Measurements from ENCODE around the gene C1GALT1C1. TPM values are rescaled to one million over a fixed set of nuclear protein-coding genes. Genes with fewer than 3 reads are reported as not detected.

The C1GALT1C1 gene
- total RNA-seq, 1 donor from 2014 or later, result 32.1 TPM

DNA sequence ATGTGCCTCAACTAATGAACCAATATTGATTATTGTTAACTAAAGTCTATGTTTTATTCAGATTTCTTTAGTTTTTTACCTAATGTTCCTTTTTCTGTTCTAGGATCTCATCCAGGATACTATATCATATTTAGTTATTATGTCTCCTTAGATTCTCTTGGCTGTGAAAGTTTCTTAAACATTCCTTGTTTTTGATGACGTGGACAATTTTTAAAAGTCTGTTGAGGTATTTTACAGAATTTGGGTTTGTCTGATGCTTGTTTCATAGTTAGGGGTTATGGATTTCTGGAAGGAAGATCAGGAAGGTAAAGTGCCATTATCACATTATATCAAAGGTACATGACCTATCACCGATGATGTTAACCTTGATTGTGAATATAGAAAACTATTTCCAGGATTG is 44.2 kb downstream of the C1GALT1C1 start:
- DNase-seq (ENCODE audit: low read depth), result no peak
- H3K4me3 ChIP-seq (ENCODE audit: low read depth, low read length), result no peak overlapping the region
- TF ChIP-seq, protein P1, sequence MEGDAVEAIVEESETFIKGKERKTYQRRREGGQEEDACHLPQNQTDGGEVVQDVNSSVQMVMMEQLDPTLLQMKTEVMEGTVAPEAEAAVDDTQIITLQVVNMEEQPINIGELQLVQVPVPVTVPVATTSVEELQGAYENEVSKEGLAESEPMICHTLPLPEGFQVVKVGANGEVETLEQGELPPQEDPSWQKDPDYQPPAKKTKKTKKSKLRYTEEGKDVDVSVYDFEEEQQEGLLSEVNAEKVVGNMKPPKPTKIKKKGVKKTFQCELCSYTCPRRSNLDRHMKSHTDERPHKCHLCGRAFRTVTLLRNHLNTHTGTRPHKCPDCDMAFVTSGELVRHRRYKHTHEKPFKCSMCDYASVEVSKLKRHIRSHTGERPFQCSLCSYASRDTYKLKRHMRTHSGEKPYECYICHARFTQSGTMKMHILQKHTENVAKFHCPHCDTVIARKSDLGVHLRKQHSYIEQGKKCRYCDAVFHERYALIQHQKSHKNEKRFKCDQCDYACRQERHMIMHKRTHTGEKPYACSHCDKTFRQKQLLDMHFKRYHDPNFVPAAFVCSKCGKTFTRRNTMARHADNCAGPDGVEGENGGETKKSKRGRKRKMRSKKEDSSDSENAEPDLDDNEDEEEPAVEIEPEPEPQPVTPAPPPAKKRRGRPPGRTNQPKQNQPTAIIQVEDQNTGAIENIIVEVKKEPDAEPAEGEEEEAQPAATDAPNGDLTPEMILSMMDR (conservative IDR thresholded peaks at IDR 0.05; ENCODE audit: low read depth, low read length), result no peak

Other genes starting within 250 kb of the C1GALT1C1 start
- gene LAMP2, start 160.8 kb downstream of the C1GALT1C1 start, total RNA-seq, result 59.6 and 66.6 TPM in 2 replicates
- gene CUL4B, start 69.1 kb downstream of the C1GALT1C1 start, total RNA-seq, result 18.5 and 28.1 TPM in 2 replicates
- gene MCTS1, start 26.0 kb downstream of the C1GALT1C1 start, total RNA-seq, result 47.6 and 54.2 TPM in 2 replicates
- not detected in 2 replicates for gene CT47B1, start 245.8 kb upstream of the C1GALT1C1 start, total RNA-seq

Data from epithelial cell of proximal tubule (primary cell).